Neuronal stem cell (in vitro differentiated cells): Measurements from ENCODE around the gene AP3S2.

Experiments
- DNase-seq: peaks from one replicate; pipeline ENCODE4 v3.0.0-alpha.2; 2013; ENCODE audit warnings: low spot score
- H2AFZ ChIP-seq: one replicate; pipeline ENCODE4 v1.6.1; 2013; ENCODE audit warnings: mild to moderate bottlenecking, low read length, inconsistent platforms
- H2AK5ac ChIP-seq: 2 replicates; pipeline ENCODE4 v1.6.1; 2013; ENCODE audit warnings: low read depth, mild to moderate bottlenecking, inconsistent platforms, low read length, moderate library complexity, mixed read lengths
- H2BK120ac ChIP-seq: 2 replicates; pipeline ENCODE4 v1.6.1; 2013; ENCODE audit warnings: low read depth, mild to moderate bottlenecking, inconsistent platforms, low read length, moderate library complexity, mixed read lengths
- H2BK12ac ChIP-seq: one replicate; pipeline ENCODE4 v1.6.1; 2013; ENCODE audit warnings: low read length, inconsistent platforms
- H2BK15ac ChIP-seq: 2 replicates; pipeline ENCODE4 v1.6.1; 2013; ENCODE audit warnings: mild to moderate bottlenecking, low read length, inconsistent platforms, mixed read lengths
- H2BK5ac ChIP-seq: one replicate; pipeline ENCODE4 v1.6.1; 2013; ENCODE audit warnings: inconsistent platforms, mild to moderate bottlenecking, low read length, moderate library complexity
- H3K14ac ChIP-seq: one replicate; pipeline ENCODE4 v1.6.1; 2013; ENCODE audit warnings: low read length, inconsistent platforms
- H3K18ac ChIP-seq: 2 replicates; pipeline ENCODE4 v1.6.1; 2013; ENCODE audit warnings: low read length, inconsistent platforms
- H3K23ac ChIP-seq: 2 replicates; pipeline ENCODE4 v1.6.1; 2013; ENCODE audit warnings: low read depth, mild to moderate bottlenecking, mixed read lengths, low read length, inconsistent platforms; ENCODE audit not compliant: poor library complexity
- H3K27ac ChIP-seq: replicated peaks from 3 replicates; pipeline ENCODE4 v1.5.1; 2013; ENCODE audit warnings: low read length, inconsistent platforms
- H3K27me3 ChIP-seq, 3 experiments: 2 replicates each; pipeline ENCODE4 v1.6.1; 2013; ENCODE audit warnings: low read length in 3 of 3, mild to moderate bottlenecking in 2 of 3, inconsistent platforms in 1 of 3, low read depth in 1 of 3, mixed read lengths in 1 of 3, moderate library complexity in 1 of 3; ENCODE audit not compliant: control insufficient read depth in 3 of 3, insufficient read depth in 3 of 3
- H3K36me3 ChIP-seq, 2 donors: replicated peaks in 1 of 2; 2 replicates each; pipeline ENCODE4 v1.6.1; 2013; ENCODE audit warnings: low read length in 2 of 2; ENCODE audit not compliant: control insufficient read depth in 2 of 2, insufficient read depth in 2 of 2
- H3K4ac ChIP-seq: 2 replicates; pipeline ENCODE4 v1.6.1; 2013; ENCODE audit warnings: inconsistent platforms, mild to moderate bottlenecking, low read length, moderate library complexity
- H3K4me1 ChIP-seq, 2 donors: 1 replicate in 1 of 2; 2 replicates in 1 of 2; pipeline ENCODE4 v1.6.1; 2013; ENCODE audit warnings: low read length in 2 of 2, low read depth in 1 of 2; ENCODE audit not compliant: control insufficient read depth in 2 of 2, insufficient read depth in 1 of 2
- H3K4me2 ChIP-seq: one replicate; pipeline ENCODE4 v1.6.1; 2013; ENCODE audit warnings: mild to moderate bottlenecking, low read length, inconsistent platforms; ENCODE audit not compliant: insufficient read depth, poor library complexity, severe bottlenecking
- H3K4me3 ChIP-seq, 2 donors: 2 replicates each; pipeline ENCODE4 v1.5.1; 2013; ENCODE audit warnings: low read length in 2 of 2, mild to moderate bottlenecking in 2 of 2, inconsistent platforms in 1 of 2, moderate library complexity in 1 of 2
- H3K79me1 ChIP-seq: one replicate; pipeline ENCODE4 v1.6.1; 2013; ENCODE audit warnings: low read depth, mild to moderate bottlenecking, inconsistent platforms, low read length, moderate library complexity
- H3K9ac ChIP-seq: one replicate; pipeline ENCODE4 v1.6.1; 2013; ENCODE audit warnings: mild to moderate bottlenecking, low read depth, low read length, inconsistent platforms; ENCODE audit not compliant: poor library complexity
- H3K9me3 ChIP-seq, 2 donors: replicated peaks in 1 of 2; 2 replicates each; pipeline versions ENCODE3 to v1.6.1; 2013; ENCODE audit warnings: low read length in 2 of 2, mild to moderate bottlenecking in 2 of 2, inconsistent platforms in 1 of 2, low read depth in 1 of 2, mixed read lengths in 1 of 2, moderate library complexity in 1 of 2; ENCODE audit not compliant: control insufficient read depth in 2 of 2, insufficient read depth in 1 of 2
- H4K8ac ChIP-seq: one replicate; pipeline ENCODE4 v1.6.1; 2013; ENCODE audit warnings: low read depth, mild to moderate bottlenecking, inconsistent platforms, low read length, moderate library complexity
- H4K91ac ChIP-seq: one replicate; pipeline ENCODE4 v1.6.1; 2013; ENCODE audit warnings: low read length, low read depth, mild to moderate bottlenecking, inconsistent platforms; ENCODE audit not compliant: poor library complexity
- WGBS, 2 donors: extraction: QIAGEN DNeasy Blood & Tissue Kit; methylation state at CpG; one replicate each; pipeline ENCODE4 v1.1.7; 2013; ENCODE audit warnings: missing lambda C conversion rate in 2 of 2, mixed read lengths in 1 of 2; ENCODE audit not compliant: insufficient read length in 2 of 2, insufficient replicate concordance in 1 of 2; ENCODE audit errors: extremely low coverage in 2 of 2; 5-methylcytosine and 5-hydroxymethylcytosine counted together

The AP3S2 gene

GRCh38 chr15:89823836-89824606 lies 69.8 kb downstream of the AP3S2 start:
- DNase-seq: no peak
- H3K4ac ChIP-seq: no peak overlapping the region
- WGBS, 2 donors: no CpG with 5 or more reads among the region's 16 CpGs

GRCh38 chr15:89822951-89823711 lies 70.7 kb downstream of the AP3S2 start:
- H2BK120ac ChIP-seq: no peak overlapping the region
- H3K18ac ChIP-seq: peak overlapping the region; percentile 64
- H3K14ac ChIP-seq: no peak overlapping the region
- H3K36me3 ChIP-seq: no peaks in the 10 kb centered on the region
- no peak overlapping the region for H2AFZ ChIP-seq
- H3K4ac ChIP-seq: no peak overlapping the region
- H3K27me3 ChIP-seq: peaks cover 0 to 14% (median 0%) of the 10 kb centered on the region in 3 experiments
- no peak for DNase-seq
- H3K23ac ChIP-seq: no peak overlapping the region
- no peak overlapping the region for H2BK15ac ChIP-seq
- H4K91ac ChIP-seq: no peak overlapping the region
- no peak overlapping the region for H2BK5ac ChIP-seq
- H4K8ac ChIP-seq: no peak overlapping the region
- no peak overlapping the region for H3K27ac ChIP-seq
- no peak overlapping the region for H3K4me2 ChIP-seq
- H3K4me3 ChIP-seq: no peak overlapping the region
- no peak overlapping the region for H2BK12ac ChIP-seq
- H3K4me1 ChIP-seq: peaks cover under 1 to 3% of the 10 kb centered on the region in 2 donors
- H3K79me1 ChIP-seq: no peaks in the 10 kb centered on the region
- H3K9ac ChIP-seq: no peak overlapping the region
- no peaks in the 10 kb centered on the region for H3K9me3 ChIP-seq
- H2AK5ac ChIP-seq: no peak overlapping the region
- no CpG with 5 or more reads among the region's 7 CpGs for WGBS, 2 donors

More at GRCh38 chr15:89823836-89824606, 69.8 kb downstream of the AP3S2 start:
- peak overlapping the region; percentile 63 for H3K14ac ChIP-seq
- H4K8ac ChIP-seq: no peak overlapping the region
- no peak overlapping the region for H3K4me3 ChIP-seq
- peaks cover 10 to 12% of the 10 kb centered on the region in 2 donors for H3K4me1 ChIP-seq
- no peak overlapping the region for H2BK12ac ChIP-seq
- H3K23ac ChIP-seq: peak overlapping the region; percentile 75
- H3K4me2 ChIP-seq: no peak overlapping the region
- no peaks in the 10 kb centered on the region for H3K79me1 ChIP-seq
- no peak overlapping the region for H2AFZ ChIP-seq
- H3K9me3 ChIP-seq: no peaks in the 10 kb centered on the region
- no peak overlapping the region for H2BK15ac ChIP-seq
- no peak overlapping the region for H4K91ac ChIP-seq
- H2AK5ac ChIP-seq: no peak overlapping the region
- H2BK5ac ChIP-seq: no peak overlapping the region
- H3K36me3 ChIP-seq: no peaks in the 10 kb centered on the region
- H3K27ac ChIP-seq: no peak overlapping the region
- no peak overlapping the region for H2BK120ac ChIP-seq
- H3K9ac ChIP-seq: no peak overlapping the region
- H3K18ac ChIP-seq: no peak overlapping the region
- H3K27me3 ChIP-seq: peaks cover 0 to 12% (median 0%) of the 10 kb centered on the region in 3 experiments

- H4K91ac ChIP-seq: no peak overlapping the region
These were observed 71.2 kb downstream of the AP3S2 start for GRCh38 chr15:89822611-89822950.

GRCh38 chr15:89822026-89822425 lies 71.8 kb downstream of the AP3S2 start:
- Histone ChIP-seq H3K18ac (peak overlapping the region; percentile 71), H3K4me1 (no peaks in the 10 kb centered on the region), H3K27ac (no peak overlapping the region), H3K4ac (peak overlapping the region; percentile 76), H2AK5ac (peak overlapping the region; percentile 56), H3K79me1 (no peaks in the 10 kb centered on the region), H2AFZ (no peak overlapping the region), H3K9me3 (no peaks in the 10 kb centered on the region), H3K14ac (no peak overlapping the region), H3K4me2 (no peak overlapping the region), H2BK120ac (no peak overlapping the region), H3K9ac (peak overlapping the region; percentile 16), H3K36me3 (no peaks in the 10 kb centered on the region), H4K91ac (no peak overlapping the region), H2BK12ac (no peak overlapping the region), H2BK15ac (peak overlapping the region; percentile 49), H3K23ac (peak overlapping the region; percentile 65), H2BK5ac (peak overlapping the region; percentile 87), H3K4me3 (no peak overlapping the region), H4K8ac (no peak overlapping the region), H3K27me3 (peaks cover 0 to 18% (median 0%) of the 10 kb centered on the region in 3 experiments)
- no peak for DNase-seq
- WGBS, 2 donors: no CpG with 5 or more reads among the region's 11 CpGs

More at GRCh38 chr15:89822611-89822950, 71.2 kb downstream of the AP3S2 start:
- Histone ChIP-seq H3K4me3 (no peak overlapping the region), H3K4me1 (no peaks in the 10 kb centered on the region), H3K4me2 (no peak overlapping the region), H2BK15ac (peak overlapping the region; percentile 49), H3K4ac (peak overlapping the region; percentile 37), H3K27ac (no peak overlapping the region), H2BK12ac (peak overlapping the region; percentile 22), H3K79me1 (no peaks in the 10 kb centered on the region), H2AK5ac (peak overlapping the region; percentile 56), H3K9me3 (no peaks in the 10 kb centered on the region), H3K23ac (peak overlapping the region; percentile 65), H3K36me3 (no peaks in the 10 kb centered on the region), H2BK5ac (peak overlapping the region; percentile 87), H3K18ac (peak overlapping the region; percentile 11), H2BK120ac (no peak overlapping the region), H2AFZ (no peak overlapping the region), H3K27me3 (peaks cover 0 to 17% (median 0%) of the 10 kb centered on the region in 3 experiments), H3K14ac (no peak overlapping the region), H4K8ac (peak overlapping the region; percentile 17), H3K9ac (no peak overlapping the region)
- no CpG with 5 or more reads among the region's 5 CpGs for WGBS, 2 donors
- DNase-seq: no peak
